Measurements from ENCODE around the gene BAIAP3. TPM values are rescaled to one million over a fixed set of nuclear protein-coding genes. Genes with fewer than 3 reads are reported as not detected.

BAIAP3 gene
- total RNA-seq, 1 donor from 2014 or later: 4.2 TPM

DNA sequence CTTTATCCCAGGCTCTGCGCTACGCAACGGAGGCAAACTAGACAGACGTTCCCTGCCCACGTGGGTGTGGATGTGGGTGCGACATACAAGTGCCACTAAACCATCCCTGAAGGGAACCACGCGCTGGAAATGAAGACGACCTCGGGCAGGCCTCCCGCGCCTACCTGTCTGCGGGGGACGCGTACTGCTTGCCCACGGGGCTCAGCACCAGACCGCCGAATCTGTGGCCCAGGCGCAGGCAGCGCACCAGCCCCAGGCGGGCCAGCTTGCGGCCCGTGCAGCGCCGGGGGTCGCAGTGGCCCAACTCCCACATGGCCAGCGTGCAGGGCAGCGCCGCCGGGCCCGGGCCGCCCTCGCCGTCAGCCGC is 17.8 kb downstream of the BAIAP3 start:
- DNase-seq (ENCODE audit: extremely low spot score in 2 of 2): no peak
- no peaks in the 10 kb centered on the region for H3K9me3 ChIP-seq
- peaks cover 0 to 20% of the 10 kb centered on the region in 2 donors for H3K36me3 ChIP-seq
- TF ChIP-seq, protein P1, sequence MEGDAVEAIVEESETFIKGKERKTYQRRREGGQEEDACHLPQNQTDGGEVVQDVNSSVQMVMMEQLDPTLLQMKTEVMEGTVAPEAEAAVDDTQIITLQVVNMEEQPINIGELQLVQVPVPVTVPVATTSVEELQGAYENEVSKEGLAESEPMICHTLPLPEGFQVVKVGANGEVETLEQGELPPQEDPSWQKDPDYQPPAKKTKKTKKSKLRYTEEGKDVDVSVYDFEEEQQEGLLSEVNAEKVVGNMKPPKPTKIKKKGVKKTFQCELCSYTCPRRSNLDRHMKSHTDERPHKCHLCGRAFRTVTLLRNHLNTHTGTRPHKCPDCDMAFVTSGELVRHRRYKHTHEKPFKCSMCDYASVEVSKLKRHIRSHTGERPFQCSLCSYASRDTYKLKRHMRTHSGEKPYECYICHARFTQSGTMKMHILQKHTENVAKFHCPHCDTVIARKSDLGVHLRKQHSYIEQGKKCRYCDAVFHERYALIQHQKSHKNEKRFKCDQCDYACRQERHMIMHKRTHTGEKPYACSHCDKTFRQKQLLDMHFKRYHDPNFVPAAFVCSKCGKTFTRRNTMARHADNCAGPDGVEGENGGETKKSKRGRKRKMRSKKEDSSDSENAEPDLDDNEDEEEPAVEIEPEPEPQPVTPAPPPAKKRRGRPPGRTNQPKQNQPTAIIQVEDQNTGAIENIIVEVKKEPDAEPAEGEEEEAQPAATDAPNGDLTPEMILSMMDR (IDR thresholded peaks at IDR 0.05): no peak
- TF ChIP-seq POLR2A (IDR thresholded peaks at IDR 0.05): no peak
- TF ChIP-seq POLR2AphosphoS5 (IDR thresholded peaks at IDR 0.05; ENCODE audit: insufficient read depth in 1 of 2, low read depth in 1 of 2): no peak
- H3K4me3 ChIP-seq: peak overlapping the region; percentile 97 to 99
- H3K27ac ChIP-seq: peak overlapping the region; percentile 71
- no peaks in the 10 kb centered on the region for H3K27me3 ChIP-seq
- intact Hi-C loops (cut with DNase I): no loop called here
- peaks cover 35% of the 10 kb centered on the region for H3K4me1 ChIP-seq

- H3K27me3 ChIP-seq: no peaks in the 10 kb centered on the region
- TF ChIP-seq POLR2A (IDR thresholded peaks at IDR 0.05): peak in 1 of 2 donors; percentile 46
- TF ChIP-seq, protein P1 (IDR thresholded peaks at IDR 0.05): no peak
- peak in 1 of 2 donors; percentile 51 for TF ChIP-seq POLR2AphosphoS5 (IDR thresholded peaks at IDR 0.05; ENCODE audit: insufficient read depth in 1 of 2, low read depth in 1 of 2)
- H3K36me3 ChIP-seq: peaks cover 0 to 20% of the 10 kb centered on the region in 2 donors
- peaks cover 35% of the 10 kb centered on the region for H3K4me1 ChIP-seq
- peak within 1 kb of the TSS; percentile 71 for H3K27ac ChIP-seq
- peak within 1 kb of the TSS; percentile 97 to 99 for H3K4me3 ChIP-seq
- no peaks in the 10 kb centered on the region for H3K9me3 ChIP-seq
- intact Hi-C loops (cut with DNase I): no loop called here
- no peak for DNase-seq (ENCODE audit: extremely low spot score in 2 of 2)
Observed at GRCh38 chr16:1351582-1352362, 18.3 kb downstream of the BAIAP3 start, which contains the start of the genes GNPTG and TSR3. Gene GNPTG (plus strand): TSS chr16:1351931. CDS start chr16:1351966, 35 bp downstream. Gene TSR3 (minus strand): TSS chr16:1351878. CDS start chr16:1351804, 74 bp downstream.

DNA sequence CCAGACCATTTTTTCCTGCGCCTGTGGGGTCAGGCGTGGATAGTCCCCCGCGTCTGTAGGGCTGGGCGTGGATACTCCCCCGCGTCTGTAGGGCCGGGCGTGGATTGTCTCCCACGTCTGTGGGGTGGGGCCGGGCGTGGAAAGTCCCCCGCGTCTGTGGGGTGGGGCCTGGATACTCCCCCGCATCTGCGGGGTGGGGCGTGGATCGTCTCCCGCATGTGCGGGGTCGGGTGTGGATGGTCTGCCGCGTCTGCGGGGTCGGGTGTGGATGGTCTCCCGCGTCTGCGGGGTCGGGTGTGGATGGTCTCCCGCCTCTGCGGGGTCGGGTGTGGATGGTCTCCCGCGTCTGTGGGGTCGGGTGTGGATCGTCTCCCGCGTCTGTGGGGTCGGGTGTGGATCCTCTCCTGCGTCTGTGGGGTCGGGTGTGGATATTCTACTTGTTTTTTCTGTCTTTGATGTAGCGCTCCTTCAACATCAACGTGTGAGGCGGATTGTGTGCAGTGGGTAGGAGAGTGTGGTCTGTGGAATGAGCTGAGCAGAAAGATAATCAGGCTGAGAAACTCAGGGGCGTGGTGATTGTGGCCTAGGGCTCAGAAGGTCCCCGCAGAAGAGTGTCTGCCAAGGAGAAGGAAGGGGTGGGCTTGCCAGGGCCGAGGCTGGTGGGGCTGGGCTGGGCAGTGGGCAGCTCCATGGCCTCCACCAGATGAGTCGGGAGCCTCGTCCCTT is 21.5 kb downstream of the BAIAP3 start:
- intact Hi-C loops (cut with DNase I): no loop called here
- no peaks in the 10 kb centered on the region for H3K27me3 ChIP-seq
- no peak for DNase-seq (ENCODE audit: extremely low spot score in 2 of 2)
- H3K27ac ChIP-seq: no peak overlapping the region
- no peaks in the 10 kb centered on the region for H3K9me3 ChIP-seq
- H3K4me3 ChIP-seq: no peak overlapping the region
- peaks cover 0 to 2% of the 10 kb centered on the region in 2 donors for H3K36me3 ChIP-seq
- no peak for TF ChIP-seq POLR2A (IDR thresholded peaks at IDR 0.05)
- TF ChIP-seq, protein P1 (IDR thresholded peaks at IDR 0.05): no peak
- no peak for TF ChIP-seq POLR2AphosphoS5 (IDR thresholded peaks at IDR 0.05; ENCODE audit: insufficient read depth in 1 of 2, low read depth in 1 of 2)
- H3K4me1 ChIP-seq: peaks cover 31% of the 10 kb centered on the region

DNA sequence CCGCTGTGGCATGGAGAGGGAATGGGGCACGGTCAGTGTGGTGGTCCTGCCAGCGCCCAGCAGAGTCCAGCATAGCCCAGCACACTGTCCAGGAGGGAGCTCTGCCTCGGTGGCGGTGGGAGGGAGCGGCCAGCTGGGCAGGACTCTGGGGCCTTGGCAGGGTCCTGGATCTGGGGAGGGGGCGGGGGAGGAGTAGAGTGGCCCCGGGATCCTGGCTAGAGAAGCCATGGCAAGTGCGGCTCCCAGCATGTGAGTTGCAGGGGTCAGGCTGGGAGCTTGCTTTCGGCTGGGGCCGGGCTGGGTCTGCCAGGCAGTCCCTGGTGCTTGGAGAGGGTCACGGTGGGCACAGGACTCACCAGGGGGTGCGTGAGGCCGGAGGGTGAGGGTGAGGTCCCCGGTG is 22.1 kb downstream of the BAIAP3 start:
- peaks cover 24% of the 10 kb centered on the region for H3K4me1 ChIP-seq
- H3K4me3 ChIP-seq: no peak overlapping the region
- H3K9me3 ChIP-seq: no peaks in the 10 kb centered on the region
- no peak for DNase-seq (ENCODE audit: extremely low spot score in 2 of 2)
- TF ChIP-seq POLR2A (IDR thresholded peaks at IDR 0.05) (no peak), POLR2AphosphoS5 (IDR thresholded peaks at IDR 0.05; ENCODE audit: insufficient read depth in 1 of 2, low read depth in 1 of 2) (no peak)
- TF ChIP-seq, protein P1 (IDR thresholded peaks at IDR 0.05): no peak
- intact Hi-C loops (cut with DNase I): no loop called here
- no peak overlapping the region for H3K27ac ChIP-seq
- H3K27me3 ChIP-seq: no peaks in the 10 kb centered on the region
- no peaks in the 10 kb centered on the region for H3K36me3 ChIP-seq
